Measurements from ENCODE around the gene CTIF.

DNA sequence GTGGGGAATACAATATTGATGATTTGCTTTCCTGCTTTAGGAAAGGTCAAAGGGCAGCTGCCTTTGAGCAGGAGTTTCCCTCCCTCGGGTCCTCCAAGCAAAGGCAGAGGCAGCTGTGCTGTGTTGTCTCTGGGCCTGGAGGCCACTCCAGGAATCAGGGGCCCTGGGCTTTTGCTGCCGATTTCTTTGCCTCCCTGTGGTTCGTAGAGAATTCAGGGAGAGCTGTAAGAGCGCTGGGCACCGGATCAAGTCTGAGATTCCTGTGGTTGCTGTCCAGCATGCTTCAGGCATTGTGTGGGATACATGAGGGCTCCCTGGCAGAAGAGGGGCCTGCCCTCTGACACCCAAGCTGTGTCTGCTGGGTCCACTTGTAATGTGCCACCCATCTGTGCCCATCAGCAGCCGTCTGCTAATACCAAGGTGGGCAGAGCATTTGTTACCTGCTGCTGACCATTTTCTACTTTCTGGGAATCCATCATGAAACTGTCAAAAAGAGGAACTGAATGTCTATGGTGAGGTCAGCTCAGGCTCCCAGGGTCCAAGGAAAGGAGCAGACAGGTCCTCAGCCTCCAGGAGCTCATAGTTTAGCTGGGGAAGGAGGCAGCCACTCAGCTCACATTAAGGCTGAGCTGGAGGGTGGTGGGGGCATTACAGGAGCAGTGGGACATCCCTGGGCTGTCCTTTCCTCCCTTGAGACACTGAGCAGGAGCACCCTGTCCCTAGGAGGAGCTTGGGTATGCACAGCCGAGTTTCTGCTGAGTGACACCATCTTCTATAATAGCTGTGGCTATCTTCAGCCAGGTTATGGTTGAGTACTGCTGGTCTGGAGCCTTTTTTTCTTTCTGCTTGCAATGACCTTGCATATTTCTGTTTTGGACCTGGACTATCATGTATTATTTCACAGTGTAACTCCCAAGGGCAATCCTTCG is 68.5 kb downstream of the CTIF start:
- TF ChIP-seq, protein P1, sequence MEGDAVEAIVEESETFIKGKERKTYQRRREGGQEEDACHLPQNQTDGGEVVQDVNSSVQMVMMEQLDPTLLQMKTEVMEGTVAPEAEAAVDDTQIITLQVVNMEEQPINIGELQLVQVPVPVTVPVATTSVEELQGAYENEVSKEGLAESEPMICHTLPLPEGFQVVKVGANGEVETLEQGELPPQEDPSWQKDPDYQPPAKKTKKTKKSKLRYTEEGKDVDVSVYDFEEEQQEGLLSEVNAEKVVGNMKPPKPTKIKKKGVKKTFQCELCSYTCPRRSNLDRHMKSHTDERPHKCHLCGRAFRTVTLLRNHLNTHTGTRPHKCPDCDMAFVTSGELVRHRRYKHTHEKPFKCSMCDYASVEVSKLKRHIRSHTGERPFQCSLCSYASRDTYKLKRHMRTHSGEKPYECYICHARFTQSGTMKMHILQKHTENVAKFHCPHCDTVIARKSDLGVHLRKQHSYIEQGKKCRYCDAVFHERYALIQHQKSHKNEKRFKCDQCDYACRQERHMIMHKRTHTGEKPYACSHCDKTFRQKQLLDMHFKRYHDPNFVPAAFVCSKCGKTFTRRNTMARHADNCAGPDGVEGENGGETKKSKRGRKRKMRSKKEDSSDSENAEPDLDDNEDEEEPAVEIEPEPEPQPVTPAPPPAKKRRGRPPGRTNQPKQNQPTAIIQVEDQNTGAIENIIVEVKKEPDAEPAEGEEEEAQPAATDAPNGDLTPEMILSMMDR (IDR thresholded peaks at IDR 0.05): no peak
- no peak for TF ChIP-seq POLR2AphosphoS5 (IDR thresholded peaks at IDR 0.05)
- TF ChIP-seq POLR2A (IDR thresholded peaks at IDR 0.05): no peak
- TF ChIP-seq EP300 (IDR thresholded peaks at IDR 0.05): no peak
